ENCODE measurements around the gene CARM1. TPM values are rescaled to one million over a fixed set of nuclear protein-coding genes. Genes with fewer than 3 reads are reported as not detected.

Gene CARM1
- total and polyA plus RNA-seq, 2 donors (not counting 1 experiment from before 2014, with no cell fraction given), result 33.0 to 34.3 TPM

GRCh38 chr19:10960314-10961072 is 89.1 kb downstream of the CARM1 start, which contains the start of gene SMARCA4:
Gene SMARCA4 (plus strand): TSS chr19:10961030. CDS start chr19:10984152, 23,122 bp downstream.
- ATAC-seq (ENCODE audit: low read depth) (peak; percentile 84), DNase-seq (peak; percentile 99)
- Histone ChIP-seq H3K4me2 (replicated peaks; ENCODE audit: low read depth, low read length, poor library complexity, severe bottlenecking) (peak within 1 kb of the TSS; percentile 95), H4K20me1 (ENCODE audit: control insufficient read depth, insufficient read depth, low read length, poor library complexity, severe bottlenecking) (peaks cover 17% of the 10 kb centered on the region), H3K4me1 (ENCODE audit: control insufficient read depth in 2 of 2, insufficient read depth in 2 of 2, low read length in 2 of 2) (peaks cover 22 to 37% of the 10 kb centered on the region in 2 donors), H3K27me3 (replicated peaks in 1 of 4; ENCODE audit: control extremely low read depth in 1 of 4, control insufficient read depth in 3 of 4, insufficient read depth in 4 of 4, low read length in 3 of 4) (no peaks in the 10 kb centered on the region), H3K9ac (ENCODE audit: low read length) (peak within 1 kb of the TSS; percentile 88), H3K79me2 (ENCODE audit: control insufficient read depth, insufficient read depth, low read length) (peaks cover 49% of the 10 kb centered on the region), H2AFZ (ENCODE audit: insufficient read depth, low read depth, low read length, poor library complexity, severe bottlenecking) (peak within 1 kb of the TSS; percentile 82), H3K4me3 (ENCODE audit: control extremely low read depth in 1 of 5, extremely low read depth in 1 of 5, insufficient read depth in 1 of 5, low read depth in 2 of 5, low read length in 4 of 5) (peak within 1 kb of the TSS; percentile 67 to 90 (median 80)), H3K27ac (ENCODE audit: low read length in 2 of 2) (peak within 1 kb of the TSS; percentile 76 to 84), H3K36me3 (replicated peaks in 1 of 2; ENCODE audit: control extremely low read depth in 1 of 2, control insufficient read depth in 1 of 2, extremely low read depth in 1 of 2, insufficient read depth in 2 of 2, low read length in 1 of 2) (no peaks in the 10 kb centered on the region), H3K9me3 (ENCODE audit: control extremely low read depth in 1 of 3, control insufficient read depth in 2 of 3, insufficient read depth in 1 of 3, low read length in 2 of 3) (no peaks in the 10 kb centered on the region)
- ChIA-PET CTCF (interaction anchor here (1.1 kb wide), 2 partner anchors 24 to 316 kb away, joined by 3 to 5 read pairs; no protein-coding TSS in a partner anchor), POLR2A (interaction anchor here (0.5 to 0.7 kb wide), 3 partner anchors 19 to 166 kb away, joined by 3 to 4 read pairs (median 3); no protein-coding TSS in a partner anchor)
- intact Hi-C loops (cut with micrococcal nuclease), result loop anchor here (2.0 to 5.0 kb wide), 3 partner anchors 18 to 244 kb away; no protein-coding TSS in a partner anchor
- Mint-ChIP-seq H3K27ac (peak within 1 kb of the TSS; percentile 96), H3K4me1 (peaks cover 40% of the 10 kb centered on the region), H3K4me3 (peak within 1 kb of the TSS; percentile 93), H3K27me3 (no peaks in the 10 kb centered on the region), H3K9me3 (ENCODE audit: insufficient read depth) (no peaks in the 10 kb centered on the region)
- WGBS (ENCODE audit: insufficient coverage), result under 1% methylated on average over 98 of the region's 100 CpGs
- TF ChIP-seq CTCF (IDR thresholded peaks at IDR 0.05) (no peak), EZH2 (IDR thresholded peaks at IDR 0.05; ENCODE audit: borderline replicate concordance, insufficient read depth, low read depth, low read length, poor library complexity, severe bottlenecking) (no peak)
